ENCODE data around the gene POMC.

Gene POMC

GRCh38 chr2:25178976-25179375 is 10.6 kb upstream of the POMC start:
- no peak overlapping the region for H3K4me3 ChIP-seq (ENCODE audit: low read depth, low read length)
- no peak for TF ChIP-seq CTCF (IDR thresholded peaks at IDR 0.05; ENCODE audit: insufficient read depth, low read depth, low read length, missing control alignments)
- no peak for DNase-seq (ENCODE audit: low read depth)

- TF ChIP-seq CTCF (IDR thresholded peaks at IDR 0.05; ENCODE audit: insufficient read depth, low read depth, low read length, missing control alignments): no peak
- no peak for DNase-seq (ENCODE audit: low read depth)
- no peak overlapping the region for H3K4me3 ChIP-seq (ENCODE audit: low read depth, low read length)
Measured at GRCh38 chr2:25177211-25177611, 8.8 kb upstream of the POMC start.

GRCh38 chr2:25176541-25177181 is 8.3 kb upstream of the POMC start:
- DNase-seq (ENCODE audit: low read depth): no peak
- H3K4me3 ChIP-seq (ENCODE audit: low read depth, low read length): no peak overlapping the region
- TF ChIP-seq CTCF (IDR thresholded peaks at IDR 0.05; ENCODE audit: insufficient read depth, low read depth, low read length, missing control alignments): no peak

- DNase-seq (ENCODE audit: low read depth): no peak
- no peak overlapping the region for H3K4me3 ChIP-seq (ENCODE audit: low read depth, low read length)
- no peak for TF ChIP-seq CTCF (IDR thresholded peaks at IDR 0.05; ENCODE audit: insufficient read depth, low read depth, low read length, missing control alignments)
Measured at GRCh38 chr2:25176138-25176537, 7.8 kb upstream of the POMC start.

- TF ChIP-seq CTCF (IDR thresholded peaks at IDR 0.05; ENCODE audit: insufficient read depth, low read depth, low read length, missing control alignments): no peak
- no peak overlapping the region for H3K4me3 ChIP-seq (ENCODE audit: low read depth, low read length)
- no peak for DNase-seq (ENCODE audit: low read depth)
Measured at GRCh38 chr2:25174192-25174861, 5.9 kb upstream of the POMC start.

- DNase-seq (ENCODE audit: low read depth): no peak
- H3K4me3 ChIP-seq (ENCODE audit: low read depth, low read length): no peak overlapping the region
- TF ChIP-seq CTCF (IDR thresholded peaks at IDR 0.05; ENCODE audit: insufficient read depth, low read depth, low read length, missing control alignments): no peak
Measured at GRCh38 chr2:25173719-25174118, 5.3 kb upstream of the POMC start.

GRCh38 chr2:25170888-25171287 is 2.5 kb upstream of the POMC start:
- TF ChIP-seq CTCF (IDR thresholded peaks at IDR 0.05; ENCODE audit: insufficient read depth, low read depth, low read length, missing control alignments): no peak
- no peak overlapping the region for H3K4me3 ChIP-seq (ENCODE audit: low read depth, low read length)
- no peak for DNase-seq (ENCODE audit: low read depth)
